Suprapubic skin (tissue), 3 donors: ENCODE results near the gene TMEM145.

ENCODE experiments used
- EP300 ChIP-seq: sonication (generic); formaldehyde crosslinking; IDR thresholded peaks from one replicate; pipeline ENCODE4 v1.6.1; 2017; ENCODE audit warnings: antibody characterized with exemption
- TF ChIP-seq, protein P1 (sequence below), 2 donors: fragments of 200-600 bp in 1 of 2; fragments of 450-650 bp in 1 of 2; sonication (generic) in 1 of 2; IDR thresholded peaks; one replicate each; pipeline ENCODE4 v1.5.1; 2016 to 2019; ENCODE audit warnings: antibody characterized with exemption in 2 of 2, mild to moderate bottlenecking in 1 of 2, moderate library complexity in 1 of 2

DNA sequence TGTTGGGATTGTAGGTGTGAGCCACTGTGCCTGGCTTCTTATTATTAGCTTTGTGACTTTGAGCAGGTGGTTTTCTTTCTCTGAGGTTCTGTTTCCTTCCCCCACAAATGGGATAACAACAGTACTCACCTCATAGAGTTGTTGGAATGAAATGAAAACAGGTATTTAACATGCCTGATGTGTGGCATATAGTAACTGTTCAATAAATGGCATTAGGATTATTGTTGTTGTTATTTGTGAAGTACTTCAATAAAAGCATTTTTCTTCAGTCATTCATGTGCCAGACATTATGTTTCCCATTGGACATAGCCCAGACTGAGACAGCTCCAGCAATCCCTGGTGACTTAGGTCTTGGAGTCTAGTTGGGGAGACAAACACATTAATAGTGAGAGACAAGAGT is 13.9 kb downstream of the TMEM145 start:
- TF ChIP-seq, protein P1, sequence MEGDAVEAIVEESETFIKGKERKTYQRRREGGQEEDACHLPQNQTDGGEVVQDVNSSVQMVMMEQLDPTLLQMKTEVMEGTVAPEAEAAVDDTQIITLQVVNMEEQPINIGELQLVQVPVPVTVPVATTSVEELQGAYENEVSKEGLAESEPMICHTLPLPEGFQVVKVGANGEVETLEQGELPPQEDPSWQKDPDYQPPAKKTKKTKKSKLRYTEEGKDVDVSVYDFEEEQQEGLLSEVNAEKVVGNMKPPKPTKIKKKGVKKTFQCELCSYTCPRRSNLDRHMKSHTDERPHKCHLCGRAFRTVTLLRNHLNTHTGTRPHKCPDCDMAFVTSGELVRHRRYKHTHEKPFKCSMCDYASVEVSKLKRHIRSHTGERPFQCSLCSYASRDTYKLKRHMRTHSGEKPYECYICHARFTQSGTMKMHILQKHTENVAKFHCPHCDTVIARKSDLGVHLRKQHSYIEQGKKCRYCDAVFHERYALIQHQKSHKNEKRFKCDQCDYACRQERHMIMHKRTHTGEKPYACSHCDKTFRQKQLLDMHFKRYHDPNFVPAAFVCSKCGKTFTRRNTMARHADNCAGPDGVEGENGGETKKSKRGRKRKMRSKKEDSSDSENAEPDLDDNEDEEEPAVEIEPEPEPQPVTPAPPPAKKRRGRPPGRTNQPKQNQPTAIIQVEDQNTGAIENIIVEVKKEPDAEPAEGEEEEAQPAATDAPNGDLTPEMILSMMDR (IDR thresholded peaks at IDR 0.05) = no peak
- TF ChIP-seq EP300 = no peak
